Sigmoid colon (tissue), 7 donors: ENCODE results near the gene FAM136A. TPM values are rescaled to one million over a fixed set of nuclear protein-coding genes. Genes with fewer than 3 reads are reported as not detected.

Experiments
- DNase-seq: peaks from one replicate; pipeline ENCODE4 v3.0.0-alpha.2; 2019
- H3K27ac ChIP-seq, 4 donors: fragments of 200-600 bp; sonication (generic); one replicate each; pipeline ENCODE4 v1.5.1; 2016 to 2019; ENCODE audit warnings: mild to moderate bottlenecking in 1 of 4
- H3K27me3 ChIP-seq, 3 donors: fragments of 200-600 bp; sonication (generic); one replicate each; pipeline ENCODE4 v1.5.1; 2019; ENCODE audit warnings: mild to moderate bottlenecking in 1 of 3
- H3K36me3 ChIP-seq, 4 donors: fragments of 200-600 bp; sonication (generic); one replicate each; pipeline ENCODE4 v1.5.1; 2016 to 2019
- H3K4me1 ChIP-seq, 4 donors: fragments of 200-600 bp; sonication (generic); one replicate each; pipeline ENCODE4 v1.5.1; 2017 to 2019
- H3K4me3 ChIP-seq, 4 donors: fragments of 200-600 bp; sonication (generic); one replicate each; pipeline ENCODE4 v1.5.1; 2017 to 2019; ENCODE audit warnings: mild to moderate bottlenecking in 2 of 4, moderate library complexity in 1 of 4
- H3K9me3 ChIP-seq, 4 donors: fragments of 200-600 bp in 3 of 4; sonication (generic) in 3 of 4; one replicate each; pipeline versions ENCODE4 v1.5.1 to v1.6.1; 2013 to 2019
- EP300 ChIP-seq, 4 donors: sonication (generic); formaldehyde crosslinking; IDR thresholded peaks; one replicate each; pipeline ENCODE4 v1.6.1; 2017; ENCODE audit warnings: antibody characterized with exemption in 4 of 4
- POLR2A ChIP-seq, 2 donors: fragments of 450-650 bp; IDR thresholded peaks; one replicate each; pipeline ENCODE4 v1.6.1; 2016; ENCODE audit warnings: antibody characterized with exemption in 2 of 2, mild to moderate bottlenecking in 2 of 2, moderate library complexity in 2 of 2
- POLR2AphosphoS5 ChIP-seq, 4 donors: sonication (generic); formaldehyde crosslinking; IDR thresholded peaks; one replicate each; pipeline ENCODE4 v1.6.1; 2017; ENCODE audit warnings: antibody characterized with exemption in 4 of 4
- WGBS, 2 donors: extraction: QIAGEN DNeasy Blood & Tissue Kit; methylation state at CpG; one replicate each; pipeline ENCODE4 v1.1.7; 2013; 5-methylcytosine and 5-hydroxymethylcytosine counted together
- intact Hi-C: fragments of 100-400 bp; cut with DNase I; formaldehyde crosslinking; loops from one replicate; pipeline ENCODE4 v1.15.1; 2023
- polyA plus RNA-seq, 3 donors: library from polyadenylated mRNA; stranded (reverse); fragments of 200-250 nt; gene quantifications; one replicate each; pipeline ENCODE4 v1.2.3, GENCODE V29; 2013
- total RNA-seq, 4 donors: library from RNA; depleted of rRNA; stranded (reverse); fragments of >200 nt; gene quantifications; one replicate each; pipeline ENCODE4 v1.1.0, GENCODE V29; 2016
- TF ChIP-seq, protein P1 (sequence below), 4 experiments: fragments of 450-650 bp in 3 of 4; fragments of 200-600 bp in 1 of 4; IDR thresholded peaks; one replicate each; pipeline ENCODE4 v1.5.1; 2016 to 2019; ENCODE audit warnings: antibody characterized with exemption in 4 of 4, mild to moderate bottlenecking in 3 of 4, moderate library complexity in 2 of 4
- donor health status: healthy with polysubstance abuse.
- donor health status: Bipolar disorder and iron deficiency.
- donor health status: healthy.

The FAM136A gene
- 10 to 100 TPM; 20.0 to 25.3 (median 24.1) TPM for total RNA-seq
- 10 to 100 TPM; 43.2 to 52.7 (median 50.9) TPM for polyA plus RNA-seq

DNA sequence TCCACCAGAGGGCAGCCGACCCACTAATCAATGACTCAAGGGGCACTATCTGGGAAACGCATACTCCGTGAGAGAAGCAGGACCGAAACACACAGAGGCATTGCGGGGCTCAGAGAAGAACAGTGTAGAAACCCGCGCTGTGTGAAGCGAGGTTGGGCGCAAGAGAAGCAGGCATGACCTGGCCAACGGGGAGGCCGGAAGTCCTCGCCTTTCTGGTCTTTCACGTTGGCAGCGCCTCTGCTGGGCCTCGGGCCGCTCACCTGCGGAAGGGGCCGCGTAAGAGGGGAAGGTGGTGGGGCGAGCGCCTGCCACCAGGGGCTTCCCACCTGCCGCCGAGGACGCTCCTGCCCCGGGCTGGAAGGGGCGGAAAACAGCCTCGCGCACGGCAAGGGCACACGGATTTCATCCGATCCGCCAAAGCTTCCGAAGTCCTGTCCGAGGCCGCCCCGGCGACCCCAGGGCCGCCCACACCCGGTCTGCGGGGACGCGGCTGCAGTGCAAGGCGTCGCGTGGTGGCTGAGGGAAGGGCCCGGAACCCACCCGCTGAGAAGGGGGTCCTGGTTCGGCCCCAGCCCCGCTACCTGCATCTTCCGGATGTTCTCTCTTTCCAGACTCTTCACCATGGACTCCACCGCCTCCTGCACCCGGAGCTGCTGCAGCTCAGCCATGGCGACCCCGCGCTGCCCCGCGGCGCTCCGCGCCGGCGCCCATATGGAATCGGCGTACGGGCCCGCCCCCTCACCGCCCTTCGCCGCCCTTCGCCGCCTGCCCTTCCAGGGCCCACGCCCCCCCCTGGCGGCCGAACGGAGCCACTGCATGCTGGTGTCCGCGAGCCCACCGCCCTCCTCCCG lies at the start of gene FAM136A:
TSS of gene FAM136A (minus strand) at position 724 of the 851 bp plus-strand sequence. CDS start at position 668, 56 bp downstream.
- Histone ChIP-seq H3K4me3 (peak within 1 kb of the TSS; percentile 68 to 98 (median 90)), H3K9me3 (no peaks in the 10 kb centered on the region), H3K4me1 (peaks cover 0 to 22% (median 14%) of the 10 kb centered on the region in 4 donors), H3K27ac (peak within 1 kb of the TSS; percentile 81 to 90 (median 83)), H3K27me3 (no peaks in the 10 kb centered on the region), H3K36me3 (peaks cover 0 to 35% (median 3%) of the 10 kb centered on the region in 4 donors)
- TF ChIP-seq, protein P1, sequence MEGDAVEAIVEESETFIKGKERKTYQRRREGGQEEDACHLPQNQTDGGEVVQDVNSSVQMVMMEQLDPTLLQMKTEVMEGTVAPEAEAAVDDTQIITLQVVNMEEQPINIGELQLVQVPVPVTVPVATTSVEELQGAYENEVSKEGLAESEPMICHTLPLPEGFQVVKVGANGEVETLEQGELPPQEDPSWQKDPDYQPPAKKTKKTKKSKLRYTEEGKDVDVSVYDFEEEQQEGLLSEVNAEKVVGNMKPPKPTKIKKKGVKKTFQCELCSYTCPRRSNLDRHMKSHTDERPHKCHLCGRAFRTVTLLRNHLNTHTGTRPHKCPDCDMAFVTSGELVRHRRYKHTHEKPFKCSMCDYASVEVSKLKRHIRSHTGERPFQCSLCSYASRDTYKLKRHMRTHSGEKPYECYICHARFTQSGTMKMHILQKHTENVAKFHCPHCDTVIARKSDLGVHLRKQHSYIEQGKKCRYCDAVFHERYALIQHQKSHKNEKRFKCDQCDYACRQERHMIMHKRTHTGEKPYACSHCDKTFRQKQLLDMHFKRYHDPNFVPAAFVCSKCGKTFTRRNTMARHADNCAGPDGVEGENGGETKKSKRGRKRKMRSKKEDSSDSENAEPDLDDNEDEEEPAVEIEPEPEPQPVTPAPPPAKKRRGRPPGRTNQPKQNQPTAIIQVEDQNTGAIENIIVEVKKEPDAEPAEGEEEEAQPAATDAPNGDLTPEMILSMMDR (IDR thresholded peaks at IDR 0.05) = peak; percentile 82 to 99 (median 94)
- TF ChIP-seq POLR2AphosphoS5 (IDR thresholded peaks at IDR 0.05) = peak in 2 of 4 donors; percentile 39
- TF ChIP-seq POLR2A (IDR thresholded peaks at IDR 0.05) = no peak
- no peak for TF ChIP-seq EP300 (IDR thresholded peaks at IDR 0.05)
- intact Hi-C loops = loop anchor here (5.0 kb wide), 2 partner anchors 251 to 389 kb away; partner anchors contain the start of gene TGFA
- WGBS, 2 donors = 1% methylated on average over 79 of the region's 79 CpGs
- DNase-seq = peak; percentile 91

DNA sequence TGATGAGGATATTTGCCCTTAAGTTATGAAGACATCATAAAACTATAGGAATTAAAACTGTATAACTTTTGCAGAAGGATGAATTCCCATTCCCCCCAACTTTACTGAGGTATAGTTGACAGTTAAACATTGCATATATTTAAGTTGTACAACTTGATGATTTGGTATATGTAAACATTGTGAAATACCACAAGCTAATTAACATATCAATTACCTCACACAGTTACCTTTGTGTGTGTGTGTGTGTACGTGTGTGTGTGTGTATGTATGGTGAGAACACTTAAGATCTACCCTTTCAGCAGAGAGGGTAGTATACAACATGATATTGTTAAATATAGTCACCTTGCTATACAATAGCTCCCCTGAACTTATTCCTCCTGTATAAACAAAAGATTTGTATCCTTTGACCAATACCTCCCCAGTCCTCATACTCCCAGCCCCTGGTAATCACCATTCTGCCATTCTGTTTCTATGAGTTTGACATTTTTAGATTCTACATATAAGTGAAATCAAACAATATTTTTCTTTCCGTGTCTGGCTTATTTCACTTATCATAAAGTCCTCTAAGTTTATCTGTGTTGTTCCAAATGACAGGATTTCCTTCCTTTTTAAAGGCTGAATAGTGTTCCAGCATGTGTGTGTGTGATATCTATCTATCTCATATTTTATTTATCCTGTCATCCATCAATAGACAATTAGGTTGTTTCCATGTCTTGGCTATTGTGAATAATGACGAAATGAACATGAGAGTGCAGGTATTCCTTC lies 48.2 kb upstream of the FAM136A start:
- intact Hi-C loops = no loop called here
- no peak overlapping the region for H3K27ac ChIP-seq
- H3K4me3 ChIP-seq = no peak overlapping the region
- H3K4me1 ChIP-seq = no peaks in the 10 kb centered on the region
- WGBS, 2 donors = 79% methylated on average over 3 of the region's 3 CpGs
- no peaks in the 10 kb centered on the region for H3K36me3 ChIP-seq
- no peak for DNase-seq
- H3K27me3 ChIP-seq = no peaks in the 10 kb centered on the region
- no peak for TF ChIP-seq POLR2AphosphoS5 (IDR thresholded peaks at IDR 0.05)
- TF ChIP-seq EP300 (IDR thresholded peaks at IDR 0.05) = no peak
- TF ChIP-seq, protein P1 (IDR thresholded peaks at IDR 0.05) = no peak
- TF ChIP-seq POLR2A (IDR thresholded peaks at IDR 0.05) = no peak
- H3K9me3 ChIP-seq = no peaks in the 10 kb centered on the region

DNA sequence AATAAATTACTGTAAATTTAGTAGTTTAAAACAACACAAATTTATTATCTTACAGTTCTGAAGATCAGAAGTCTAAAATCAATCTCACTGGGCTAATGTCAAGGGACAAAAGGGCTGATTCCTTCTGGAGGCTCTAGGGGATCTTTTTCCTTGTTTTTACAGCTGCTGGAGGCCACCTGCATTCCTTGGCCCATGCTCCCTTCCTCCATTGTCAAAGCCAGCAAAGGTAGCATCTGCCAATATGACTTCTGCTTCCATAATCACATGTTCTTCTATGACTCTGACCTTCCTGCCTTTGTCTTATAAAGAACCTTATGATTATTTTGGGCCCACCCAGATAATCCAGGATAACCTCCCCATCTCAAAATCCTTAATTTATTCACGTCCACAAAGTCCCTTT lies 46.0 kb upstream of the FAM136A start:
- no peak for TF ChIP-seq EP300 (IDR thresholded peaks at IDR 0.05)
- no peaks in the 10 kb centered on the region for H3K4me1 ChIP-seq
- H3K27me3 ChIP-seq = no peaks in the 10 kb centered on the region
- WGBS, 2 donors = 82 to 88% methylated on average over 1 of the region's 1 CpG
- no peak for DNase-seq
- intact Hi-C loops = no loop called here
- no peak overlapping the region for H3K27ac ChIP-seq
- no peaks in the 10 kb centered on the region for H3K36me3 ChIP-seq
- H3K9me3 ChIP-seq = no peaks in the 10 kb centered on the region
- no peak overlapping the region for H3K4me3 ChIP-seq

DNA sequence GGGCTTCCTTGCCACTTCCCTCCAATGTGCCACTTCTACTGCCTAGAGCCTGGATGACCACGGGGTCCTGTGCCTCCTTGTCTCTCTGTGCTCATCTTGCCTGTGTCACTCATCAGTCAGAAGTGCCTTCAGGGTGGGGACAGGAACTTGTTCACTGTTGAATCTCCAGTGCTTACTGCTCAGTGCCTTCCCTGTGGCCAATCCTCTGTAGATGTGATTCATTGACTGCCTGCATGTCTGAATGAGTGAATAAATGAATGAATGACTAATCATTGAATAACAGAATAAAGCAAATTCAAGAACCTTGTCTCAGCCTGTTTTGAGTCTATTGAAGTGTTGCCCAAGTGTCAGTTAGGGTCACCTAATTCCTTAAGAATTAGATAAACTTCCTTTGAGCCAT lies 42.3 kb upstream of the FAM136A start:
- TF ChIP-seq POLR2AphosphoS5 (IDR thresholded peaks at IDR 0.05) (no peak), EP300 (IDR thresholded peaks at IDR 0.05) (no peak), POLR2A (IDR thresholded peaks at IDR 0.05) (no peak)
- TF ChIP-seq, protein P1 (IDR thresholded peaks at IDR 0.05) = no peak
- no peaks in the 10 kb centered on the region for H3K4me1 ChIP-seq
- H3K9me3 ChIP-seq = no peaks in the 10 kb centered on the region
- intact Hi-C loops = no loop called here
- WGBS, 2 donors = 55 to 56% methylated on average over 1 of the region's 1 CpG
- H3K4me3 ChIP-seq = no peak overlapping the region
- no peaks in the 10 kb centered on the region for H3K36me3 ChIP-seq
- no peak for DNase-seq
- no peak overlapping the region for H3K27ac ChIP-seq
- H3K27me3 ChIP-seq = no peaks in the 10 kb centered on the region

DNA sequence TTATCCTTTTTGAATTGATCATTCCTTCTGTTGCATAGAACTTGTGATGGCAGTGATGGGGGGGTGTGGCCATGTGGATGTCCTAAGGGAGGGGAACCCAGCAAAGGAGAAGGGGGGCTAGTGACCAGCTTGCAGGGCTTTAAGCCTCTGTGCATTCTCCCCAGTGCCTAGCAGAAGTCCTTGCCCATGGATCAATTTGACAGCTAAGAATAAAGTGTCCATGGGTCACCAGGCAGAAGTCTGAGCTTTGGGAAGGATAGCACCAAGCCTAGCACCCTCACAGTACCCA lies 39.6 kb upstream of the FAM136A start:
- Histone ChIP-seq H3K27me3 (no peaks in the 10 kb centered on the region), H3K9me3 (no peaks in the 10 kb centered on the region), H3K4me1 (no peaks in the 10 kb centered on the region), H3K36me3 (no peaks in the 10 kb centered on the region), H3K4me3 (no peak overlapping the region), H3K27ac (no peak overlapping the region)
- intact Hi-C loops = loop anchor here (2.0 kb wide), 1 partner anchor 275 kb away; no protein-coding TSS in a partner anchor
- DNase-seq = no peak
- TF ChIP-seq EP300 (IDR thresholded peaks at IDR 0.05) = no peak
- TF ChIP-seq, protein P1 (IDR thresholded peaks at IDR 0.05) = no peak
- TF ChIP-seq POLR2A (IDR thresholded peaks at IDR 0.05) = no peak
- no peak for TF ChIP-seq POLR2AphosphoS5 (IDR thresholded peaks at IDR 0.05)
